Upper lobe of left lung (tissue), 4 donors: ENCODE results near the gene ST6GALNAC3.
"Not testable (repeated sequence)": the region's sequence is repeated elsewhere in the genome, so short reads cannot be mapped to it uniquely, and the experiment has no call there.

Experiments
- POLR2A ChIP-seq, 4 donors: fragments of 450-650 bp; IDR thresholded peaks; one replicate each; pipeline ENCODE4 v1.5.1; 2016 to 2017; ENCODE audit warnings: antibody characterized with exemption in 4 of 4, mild to moderate bottlenecking in 2 of 4
- TF ChIP-seq, protein P1 (sequence below), 6 experiments: fragments of 450-650 bp in 4 of 6; fragments of 200-600 bp in 2 of 6; sonication (generic) in 2 of 6; IDR thresholded peaks; one replicate each; pipeline ENCODE4 v1.5.1; 2016 to 2019; ENCODE audit warnings: antibody characterized with exemption in 6 of 6

DNA sequence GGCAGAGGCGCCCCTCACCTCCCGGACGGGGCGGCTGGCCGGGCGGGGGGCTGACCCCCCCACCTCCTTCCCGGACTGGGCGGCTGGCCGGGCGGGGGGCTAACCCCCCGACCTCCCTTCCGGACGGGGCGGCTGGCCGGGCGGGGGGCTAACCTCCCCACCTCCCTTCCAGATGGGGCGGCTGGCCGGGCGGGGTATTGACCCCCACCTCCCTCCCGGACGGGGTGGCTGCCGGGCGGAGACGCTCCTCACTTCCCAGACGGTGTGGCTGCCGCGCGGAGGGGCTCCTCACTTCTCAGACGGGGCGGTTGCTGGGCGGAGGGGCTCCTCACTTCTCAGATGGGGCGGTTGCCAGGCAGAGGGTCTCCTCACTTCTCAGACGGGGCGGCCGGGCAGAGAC is 37.8 kb downstream of the ST6GALNAC3 start:
- TF ChIP-seq, protein P1, sequence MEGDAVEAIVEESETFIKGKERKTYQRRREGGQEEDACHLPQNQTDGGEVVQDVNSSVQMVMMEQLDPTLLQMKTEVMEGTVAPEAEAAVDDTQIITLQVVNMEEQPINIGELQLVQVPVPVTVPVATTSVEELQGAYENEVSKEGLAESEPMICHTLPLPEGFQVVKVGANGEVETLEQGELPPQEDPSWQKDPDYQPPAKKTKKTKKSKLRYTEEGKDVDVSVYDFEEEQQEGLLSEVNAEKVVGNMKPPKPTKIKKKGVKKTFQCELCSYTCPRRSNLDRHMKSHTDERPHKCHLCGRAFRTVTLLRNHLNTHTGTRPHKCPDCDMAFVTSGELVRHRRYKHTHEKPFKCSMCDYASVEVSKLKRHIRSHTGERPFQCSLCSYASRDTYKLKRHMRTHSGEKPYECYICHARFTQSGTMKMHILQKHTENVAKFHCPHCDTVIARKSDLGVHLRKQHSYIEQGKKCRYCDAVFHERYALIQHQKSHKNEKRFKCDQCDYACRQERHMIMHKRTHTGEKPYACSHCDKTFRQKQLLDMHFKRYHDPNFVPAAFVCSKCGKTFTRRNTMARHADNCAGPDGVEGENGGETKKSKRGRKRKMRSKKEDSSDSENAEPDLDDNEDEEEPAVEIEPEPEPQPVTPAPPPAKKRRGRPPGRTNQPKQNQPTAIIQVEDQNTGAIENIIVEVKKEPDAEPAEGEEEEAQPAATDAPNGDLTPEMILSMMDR (IDR thresholded peaks at IDR 0.05): not testable (repeated sequence)
- TF ChIP-seq POLR2A (IDR thresholded peaks at IDR 0.05): not testable (repeated sequence)
